Neural cell (in vitro differentiated cells): ENCODE results near the gene MDN1. TPM values are rescaled to one million over a fixed set of nuclear protein-coding genes. Genes with fewer than 3 reads are reported as not detected.

ENCODE experiments used
- H2AFZ ChIP-seq: fragments of 200-600, 300-800 bp; sonication (generic), shearing (Covaris generic); 2 replicates; pipeline ENCODE4 v1.6.0; 2014; ENCODE audit warnings: low read depth, mild to moderate bottlenecking, antibody characterized with exemption, low read length, moderate library complexity
- H3F3A ChIP-seq: fragments of 200-600 bp; shearing (Covaris generic); 2 replicates; pipeline ENCODE4 v1.6.1; 2016; ENCODE audit warnings: mild to moderate bottlenecking, moderate library complexity, mixed read lengths, antibody characterized with exemption, low read length; ENCODE audit not compliant: insufficient read depth, poor library complexity, severe bottlenecking
- H3K27ac ChIP-seq: fragments of 200-600, 300-800 bp; sonication (generic), shearing (Covaris generic); 2 replicates; pipeline ENCODE4 v1.5.1; 2014; ENCODE audit warnings: mild to moderate bottlenecking, low read length, moderate library complexity
- H3K27me3 ChIP-seq: fragments of 300-800, 200-600 bp; sonication (generic), shearing (Covaris generic); 2 replicates; pipeline ENCODE4 v1.6.0; 2014; ENCODE audit warnings: mild to moderate bottlenecking, low read depth, low read length, moderate library complexity; ENCODE audit not compliant: insufficient read depth
- H3K36me3 ChIP-seq: fragments of 300-800, 200-600 bp; sonication (generic), shearing (Covaris generic); 2 replicates; pipeline ENCODE4 v1.5.1; 2014; ENCODE audit warnings: mild to moderate bottlenecking, antibody characterized with exemption, low read length, moderate library complexity; ENCODE audit not compliant: insufficient read depth
- H3K4me2 ChIP-seq: fragments of 300-800, 200-600 bp; sonication (generic), shearing (Covaris generic); 2 replicates; pipeline ENCODE4 v1.6.0; 2014; ENCODE audit warnings: mild to moderate bottlenecking, low read length
- H3K4me3 ChIP-seq: fragments of 300-800, 200-600 bp; sonication (generic), shearing (Covaris generic); 2 replicates; pipeline ENCODE4 v1.5.1; 2014; ENCODE audit warnings: mild to moderate bottlenecking, low read length, moderate library complexity
- H3K79me2 ChIP-seq: fragments of 200-600 bp; shearing (Covaris generic); replicated peaks from 2 replicates; pipeline ENCODE4 v1.6.0; 2014; ENCODE audit warnings: mild to moderate bottlenecking, low read length, moderate library complexity; ENCODE audit not compliant: insufficient read depth
- H3K9ac ChIP-seq: fragments of 300-800, 200-600 bp; sonication (generic), shearing (Covaris generic); 2 replicates; pipeline ENCODE4 v1.6.1; 2016; ENCODE audit warnings: mild to moderate bottlenecking, low read length, mixed read lengths
- H3K9me2 ChIP-seq: fragments of 200-600 bp; shearing (Covaris generic); 2 replicates; pipeline ENCODE4 v1.6.1; 2016; ENCODE audit warnings: mild to moderate bottlenecking, low read length, mixed read lengths; ENCODE audit not compliant: insufficient read depth
- H3K9me3 ChIP-seq: fragments of 200-600, 300-800 bp; sonication (generic), shearing (Covaris generic); 2 replicates; pipeline ENCODE4 v1.6.1; 2016; ENCODE audit warnings: mild to moderate bottlenecking, mixed run types, low read length, moderate library complexity, mixed read lengths
- H4K20me1 ChIP-seq: fragments of 200-600 bp; shearing (Covaris generic); 2 replicates; pipeline ENCODE4 v1.6.1; 2016; ENCODE audit warnings: mild to moderate bottlenecking, mixed run types; ENCODE audit not compliant: insufficient read depth
- CTCF ChIP-seq: fragments of 450-650 bp; IDR thresholded peaks from 2 replicates; pipeline ENCODE4 v1.5.1; 2014; ENCODE audit warnings: antibody characterized with exemption, mild to moderate bottlenecking, moderate library complexity; ENCODE audit not compliant: poor library complexity, severe bottlenecking
- EP300 ChIP-seq: fragments of 450-650 bp; conservative IDR thresholded peaks from 2 replicates; pipeline ENCODE4 v1.6.1; 2014; ENCODE audit warnings: antibody characterized with exemption, mild to moderate bottlenecking, moderate library complexity; ENCODE audit not compliant: poor library complexity, severe bottlenecking
- EZH2 ChIP-seq: fragments of 200-600, 300-800 bp; shearing (Covaris generic), sonication (generic); IDR thresholded peaks from 2 replicates; pipeline ENCODE4 v1.6.1; 2014; ENCODE audit warnings: antibody characterized with exemption, low read length, borderline replicate concordance, mild to moderate bottlenecking; ENCODE audit not compliant: insufficient read depth, poor library complexity, severe bottlenecking
- MXI1 ChIP-seq: fragments of 450-650 bp; conservative IDR thresholded peaks from 2 replicates; pipeline ENCODE4 v1.6.1; 2014; ENCODE audit warnings: antibody characterized with exemption, mild to moderate bottlenecking; ENCODE audit not compliant: poor library complexity, severe bottlenecking
- POLR2AphosphoS5 ChIP-seq: IDR thresholded peaks from 2 replicates; pipeline ENCODE4 v1.6.1; 2012
- RAD21 ChIP-seq: fragments of 450-650 bp; conservative IDR thresholded peaks from 2 replicates; pipeline ENCODE4 v1.6.1; 2014; ENCODE audit warnings: antibody characterized with exemption, mild to moderate bottlenecking, moderate library complexity
- REST ChIP-seq: IDR thresholded peaks from 2 replicates; pipeline ENCODE4 v1.6.1; 2012; ENCODE audit warnings: borderline replicate concordance
- SMC3 ChIP-seq: fragments of 450-650 bp; conservative IDR thresholded peaks from 2 replicates; pipeline ENCODE4 v1.6.1; 2014; ENCODE audit warnings: antibody characterized with exemption, mild to moderate bottlenecking, moderate library complexity; ENCODE audit not compliant: poor library complexity
- TAF1 ChIP-seq: IDR thresholded peaks from 2 replicates; pipeline ENCODE4 v1.6.1; 2012; ENCODE audit warnings: low read depth
- polyA minus RNA-seq: library from RNA; depleted of rRNA, polyadenylated mRNA; stranded (reverse); fragments of >200 nt; gene quantifications from 2 replicates; pipeline ENCODE4 v1.2.3, GENCODE V29; 2014
- polyA plus RNA-seq: library from polyadenylated mRNA; depleted of rRNA; stranded (reverse); fragments of >200 nt; gene quantifications from 2 replicates; pipeline ENCODE4 v1.2.3, GENCODE V29; 2014

The MDN1 gene
- polyA plus RNA-seq (17.8 and 22.5 TPM in 2 replicates), polyA minus RNA-seq (28.5 and 29.3 TPM in 2 replicates)

- H3K4me2 ChIP-seq = peak within 1 kb of the TSS; percentile 68
- no peaks in the 10 kb centered on the region for H4K20me1 ChIP-seq
- peak within 1 kb of the TSS; percentile 72 for H3K9ac ChIP-seq
- no peaks in the 10 kb centered on the region for H3K36me3 ChIP-seq
- TF ChIP-seq CTCF = no peak
- no peak for TF ChIP-seq EZH2
- peak; percentile 66 for TF ChIP-seq EP300
- peak; percentile 99 for TF ChIP-seq MXI1
- TF ChIP-seq REST = peak; percentile 54
- TF ChIP-seq POLR2AphosphoS5 = peak; percentile 94
- no peak for TF ChIP-seq RAD21
- TF ChIP-seq SMC3 = peak; percentile 10
- peak; percentile 66 for TF ChIP-seq TAF1
- H3K9me2 ChIP-seq = no peaks in the 10 kb centered on the region
- H3K79me2 ChIP-seq = peaks cover 8% of the 10 kb centered on the region
- no peaks in the 10 kb centered on the region for H3F3A ChIP-seq
- H3K4me3 ChIP-seq = peak within 1 kb of the TSS; percentile 79
- no peaks in the 10 kb centered on the region for H3K27me3 ChIP-seq
- H2AFZ ChIP-seq = peak within 1 kb of the TSS; percentile 83
- no peaks in the 10 kb centered on the region for H3K9me3 ChIP-seq
- H3K27ac ChIP-seq = peak within 1 kb of the TSS; percentile 76
Observed at GRCh38 chr6:89819336-89820130, at the start of gene MDN1. MDN1 (minus strand) TSS chr6:89819794; CDS start chr6:89819607, 187 bp downstream.

GRCh38 chr6:89866024-89866678 lies 46.6 kb upstream of the MDN1 start:
- Histone ChIP-seq H3K4me3 (no peak overlapping the region), H3K9me2 (no peaks in the 10 kb centered on the region), H2AFZ (no peak overlapping the region), H4K20me1 (no peaks in the 10 kb centered on the region), H3K4me2 (no peak overlapping the region), H3K9me3 (no peaks in the 10 kb centered on the region), H3F3A (no peaks in the 10 kb centered on the region), H3K27ac (no peak overlapping the region), H3K79me2 (no peaks in the 10 kb centered on the region), H3K27me3 (no peaks in the 10 kb centered on the region), H3K9ac (no peak overlapping the region), H3K36me3 (peaks cover 19% of the 10 kb centered on the region)
- no peak for TF ChIP-seq RAD21
- no peak for TF ChIP-seq SMC3
- TF ChIP-seq POLR2AphosphoS5 = no peak
- TF ChIP-seq TAF1 = no peak
- no peak for TF ChIP-seq CTCF
- no peak for TF ChIP-seq REST
- no peak for TF ChIP-seq EP300
